KMS-11 (cell line): Measurements from ENCODE around the gene CEP295NL.
"Not testable (repeated sequence)": the region's sequence is repeated elsewhere in the genome, so short reads cannot be mapped to it uniquely, and the experiment has no call there.

Source experiments
- H2AFZ ChIP-seq: fragments of 200-600 bp; sonication (generic); 2 replicates; pipeline ENCODE4 v1.6.1; 2016; ENCODE audit warnings: antibody characterized with exemption, mixed run types, low read depth
- H3K27ac ChIP-seq: fragments of 200-600 bp; sonication (generic); 2 replicates; pipeline ENCODE4 v1.6.1; 2016; ENCODE audit warnings: mild to moderate bottlenecking, mixed run types
- H3K27me3 ChIP-seq: fragments of 200-600 bp; sonication (generic); 2 replicates; pipeline ENCODE4 v1.6.1; 2017; ENCODE audit warnings: mild to moderate bottlenecking, low read depth, mixed run types, moderate library complexity; ENCODE audit not compliant: insufficient read depth
- H3K36me3 ChIP-seq: fragments of 200-600 bp; sonication (generic); 2 replicates; pipeline ENCODE4 v1.6.1; 2017; ENCODE audit warnings: mild to moderate bottlenecking, mixed run types; ENCODE audit not compliant: insufficient read depth
- H3K4me1 ChIP-seq: fragments of 200-600 bp; sonication (generic); 2 replicates; pipeline ENCODE4 v1.6.1; 2016; ENCODE audit warnings: mild to moderate bottlenecking, low read depth, mixed run types; ENCODE audit not compliant: poor library complexity, severe bottlenecking
- H3K4me2 ChIP-seq: fragments of 200-600 bp; sonication (generic); 2 replicates; pipeline ENCODE4 v1.7.0; 2016; ENCODE audit warnings: mild to moderate bottlenecking, mixed run types
- H3K4me3 ChIP-seq: fragments of 200-600 bp; sonication (generic); IDR thresholded peaks from 2 replicates; pipeline ENCODE4 v1.6.1; 2017; ENCODE audit warnings: low read depth, low read length, mixed read lengths; ENCODE audit not compliant: insufficient read depth
- H3K79me2 ChIP-seq: fragments of 200-600 bp; sonication (generic); 2 replicates; pipeline ENCODE4 v1.6.1; 2016; ENCODE audit warnings: low read depth, mixed run types; ENCODE audit not compliant: insufficient read depth
- H3K9ac ChIP-seq: fragments of 200-600 bp; sonication (generic); 2 replicates; pipeline ENCODE4 v1.6.1; 2016; ENCODE audit warnings: mild to moderate bottlenecking, mixed run types
- H4K20me1 ChIP-seq: fragments of 200-600 bp; sonication (generic); 2 replicates; pipeline ENCODE4 v1.6.1; 2016; ENCODE audit warnings: mild to moderate bottlenecking, mixed run types; ENCODE audit not compliant: insufficient read depth
- CTCF ChIP-seq: fragments of 200-600 bp; sonication (generic); conservative IDR thresholded peaks from 2 replicates; pipeline ENCODE4 v1.6.1; 2017; ENCODE audit warnings: low read depth, mild to moderate bottlenecking, antibody characterized with exemption, low read length, moderate library complexity, mixed read lengths

Gene CEP295NL

GRCh38 chr17:78882540-78883088 lies 20.4 kb downstream of the CEP295NL start:
- Histone ChIP-seq H3K4me1 (peaks cover 16% of the 10 kb centered on the region), H4K20me1 (no peaks in the 10 kb centered on the region), H2AFZ (no peak overlapping the region), H3K4me3 (no peak overlapping the region), H3K27ac (no peak overlapping the region), H3K36me3 (no peaks in the 10 kb centered on the region), H3K27me3 (no peaks in the 10 kb centered on the region), H3K4me2 (no peak overlapping the region), H3K9ac (no peak overlapping the region), H3K79me2 (peaks cover 23% of the 10 kb centered on the region)
- no peak for TF ChIP-seq CTCF

- Histone ChIP-seq H3K27me3 (no peaks in the 10 kb centered on the region), H3K9ac (no peak overlapping the region), H3K4me3 (no peak overlapping the region), H2AFZ (no peak overlapping the region), H3K4me2 (no peak overlapping the region), H4K20me1 (no peaks in the 10 kb centered on the region), H3K36me3 (no peaks in the 10 kb centered on the region), H3K4me1 (peaks cover 6% of the 10 kb centered on the region), H3K27ac (no peak overlapping the region), H3K79me2 (peaks cover 7% of the 10 kb centered on the region; the same call in 1 of the 2 replicates)
- no peak for TF ChIP-seq CTCF
Measured at GRCh38 chr17:78879635-78880186, 23.3 kb downstream of the CEP295NL start.

- Histone ChIP-seq H4K20me1 (no peaks in the 10 kb centered on the region), H2AFZ (no peak overlapping the region), H3K27ac (no peak overlapping the region), H3K36me3 (no peaks in the 10 kb centered on the region), H3K4me2 (no peak overlapping the region), H3K9ac (no peak overlapping the region), H3K4me1 (peaks cover 6% of the 10 kb centered on the region), H3K4me3 (no peak overlapping the region), H3K79me2 (peaks cover 3% of the 10 kb centered on the region; the same call in 1 of the 2 replicates), H3K27me3 (no peaks in the 10 kb centered on the region)
- no peak for TF ChIP-seq CTCF
Measured at GRCh38 chr17:78878871-78879527, 24.0 kb downstream of the CEP295NL start.

GRCh38 chr17:78878261-78878660 lies 24.7 kb downstream of the CEP295NL start:
- H2AFZ ChIP-seq: no peak overlapping the region
- H3K27ac ChIP-seq: no peak overlapping the region
- H4K20me1 ChIP-seq: no peaks in the 10 kb centered on the region
- H3K4me2 ChIP-seq: no peak overlapping the region
- H3K36me3 ChIP-seq: no peaks in the 10 kb centered on the region; the same call in 1 of the 2 replicates
- no peak overlapping the region for H3K4me3 ChIP-seq
- peaks cover 3% of the 10 kb centered on the region; the same call in 1 of the 2 replicates for H3K79me2 ChIP-seq
- no peak for TF ChIP-seq CTCF
- peaks cover 6% of the 10 kb centered on the region for H3K4me1 ChIP-seq
- no peak overlapping the region for H3K9ac ChIP-seq
- H3K27me3 ChIP-seq: no peaks in the 10 kb centered on the region

GRCh38 chr17:78876954-78877517 lies 26.0 kb downstream of the CEP295NL start:
- H2AFZ ChIP-seq, H4K20me1 ChIP-seq, H3K4me2 ChIP-seq, H3K4me3 ChIP-seq, H3K79me2 ChIP-seq, H3K36me3 ChIP-seq, H3K4me1 ChIP-seq, H3K27me3 ChIP-seq, H3K27ac ChIP-seq, H3K9ac ChIP-seq: not testable (repeated sequence)
